AG10803 (cell line): ENCODE measurements around the gene TLR9.

Source experiments
- DNase-seq: peaks from one replicate; pipeline ENCODE4 v3.0.0; 2010; ENCODE audit warnings: low read depth
- H3K4me3 ChIP-seq: 2 replicates; pipeline ENCODE4 v1.5.1; 2011; ENCODE audit warnings: mild to moderate bottlenecking, low read length, control low read depth
- TF ChIP-seq, protein P1 (sequence below): conservative IDR thresholded peaks from 2 replicates; pipeline ENCODE4 v1.5.1; 2011; ENCODE audit warnings: mild to moderate bottlenecking, low read length, control low read depth, inconsistent platforms

The TLR9 gene

DNA sequence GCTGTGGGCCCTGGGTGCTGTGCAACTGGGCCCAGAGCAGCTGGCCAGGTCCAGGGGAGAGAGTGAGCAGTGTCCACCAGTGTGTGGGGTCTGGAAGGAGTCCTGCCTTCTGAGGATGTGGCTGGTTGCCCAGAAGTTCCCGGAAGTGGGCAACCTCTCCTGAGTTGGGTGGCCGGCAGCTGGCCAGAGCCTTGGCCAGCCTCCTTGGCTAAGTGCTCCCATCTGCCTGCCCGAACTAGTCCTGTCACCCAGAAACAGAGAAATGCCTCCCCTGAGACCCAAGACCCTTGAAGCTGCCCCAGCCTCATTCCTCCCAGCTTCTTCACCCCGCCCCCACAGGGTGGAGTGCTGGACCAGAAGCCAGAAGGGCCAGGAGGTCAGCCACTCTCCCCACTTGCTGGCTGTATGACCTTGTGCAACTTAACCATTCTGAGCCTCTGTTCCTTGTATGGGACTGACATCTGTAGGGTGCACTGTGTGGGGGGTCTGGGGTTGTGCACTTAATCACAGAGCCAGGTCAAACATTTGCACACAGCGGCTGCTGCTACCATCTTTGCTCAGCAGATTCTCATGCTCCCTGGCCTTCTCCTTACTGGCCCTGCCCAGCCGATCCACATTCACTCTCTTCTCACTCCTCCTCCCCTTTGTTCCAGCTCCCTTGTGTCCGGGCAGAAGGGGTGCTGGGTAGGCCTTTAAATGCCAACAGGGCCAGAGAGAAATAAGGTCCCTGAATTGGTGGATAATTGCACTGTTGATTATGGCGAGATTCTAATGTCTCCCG lies 35.0 kb downstream of the TLR9 start:
- peak; percentile 88 for DNase-seq
- TF ChIP-seq, protein P1, sequence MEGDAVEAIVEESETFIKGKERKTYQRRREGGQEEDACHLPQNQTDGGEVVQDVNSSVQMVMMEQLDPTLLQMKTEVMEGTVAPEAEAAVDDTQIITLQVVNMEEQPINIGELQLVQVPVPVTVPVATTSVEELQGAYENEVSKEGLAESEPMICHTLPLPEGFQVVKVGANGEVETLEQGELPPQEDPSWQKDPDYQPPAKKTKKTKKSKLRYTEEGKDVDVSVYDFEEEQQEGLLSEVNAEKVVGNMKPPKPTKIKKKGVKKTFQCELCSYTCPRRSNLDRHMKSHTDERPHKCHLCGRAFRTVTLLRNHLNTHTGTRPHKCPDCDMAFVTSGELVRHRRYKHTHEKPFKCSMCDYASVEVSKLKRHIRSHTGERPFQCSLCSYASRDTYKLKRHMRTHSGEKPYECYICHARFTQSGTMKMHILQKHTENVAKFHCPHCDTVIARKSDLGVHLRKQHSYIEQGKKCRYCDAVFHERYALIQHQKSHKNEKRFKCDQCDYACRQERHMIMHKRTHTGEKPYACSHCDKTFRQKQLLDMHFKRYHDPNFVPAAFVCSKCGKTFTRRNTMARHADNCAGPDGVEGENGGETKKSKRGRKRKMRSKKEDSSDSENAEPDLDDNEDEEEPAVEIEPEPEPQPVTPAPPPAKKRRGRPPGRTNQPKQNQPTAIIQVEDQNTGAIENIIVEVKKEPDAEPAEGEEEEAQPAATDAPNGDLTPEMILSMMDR, result no peak
- no peak overlapping the region for H3K4me3 ChIP-seq

DNA sequence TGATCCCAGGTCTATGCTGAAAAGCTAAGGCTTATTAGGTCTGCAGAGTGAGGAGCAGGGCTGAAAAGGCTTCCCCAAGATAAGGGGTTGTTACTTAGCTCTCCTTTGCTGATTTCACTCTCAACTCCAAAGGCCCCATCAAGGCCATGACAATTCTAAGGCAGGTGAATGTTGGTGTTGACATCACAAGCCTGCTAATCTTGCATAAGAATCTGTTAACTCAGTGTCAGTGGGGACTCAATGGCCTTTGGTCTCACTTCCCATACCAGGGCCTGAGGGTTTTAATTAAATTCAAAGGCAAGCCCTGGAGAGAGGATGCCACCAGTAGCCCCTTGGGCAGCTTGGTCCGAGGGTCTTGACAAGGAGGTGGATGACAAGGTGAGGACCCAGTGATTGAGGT lies 36.9 kb downstream of the TLR9 start:
- TF ChIP-seq, protein P1, result no peak
- no peak overlapping the region for H3K4me3 ChIP-seq
- DNase-seq, result no peak

DNA sequence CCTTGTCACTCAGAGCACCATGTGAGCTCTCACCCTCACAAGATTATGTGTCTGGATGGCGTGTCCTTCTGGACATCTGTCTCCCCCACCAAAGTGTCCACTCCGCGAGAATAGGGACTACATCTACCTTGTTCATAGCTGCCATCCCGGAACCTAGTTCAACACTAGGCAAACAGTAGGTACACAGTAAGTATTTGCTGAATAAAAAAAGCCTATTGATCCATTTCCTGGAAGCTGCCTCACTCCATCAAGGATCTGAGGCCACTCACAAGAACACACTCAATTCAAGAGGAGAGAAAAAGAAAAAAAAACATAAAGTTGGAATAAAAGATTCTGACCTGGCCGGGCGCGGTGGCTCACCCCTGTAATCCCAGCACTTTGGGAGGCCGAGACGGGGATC lies 38.7 kb downstream of the TLR9 start:
- H3K4me3 ChIP-seq, result no peak overlapping the region
- TF ChIP-seq, protein P1, result no peak
- DNase-seq, result no peak

DNA sequence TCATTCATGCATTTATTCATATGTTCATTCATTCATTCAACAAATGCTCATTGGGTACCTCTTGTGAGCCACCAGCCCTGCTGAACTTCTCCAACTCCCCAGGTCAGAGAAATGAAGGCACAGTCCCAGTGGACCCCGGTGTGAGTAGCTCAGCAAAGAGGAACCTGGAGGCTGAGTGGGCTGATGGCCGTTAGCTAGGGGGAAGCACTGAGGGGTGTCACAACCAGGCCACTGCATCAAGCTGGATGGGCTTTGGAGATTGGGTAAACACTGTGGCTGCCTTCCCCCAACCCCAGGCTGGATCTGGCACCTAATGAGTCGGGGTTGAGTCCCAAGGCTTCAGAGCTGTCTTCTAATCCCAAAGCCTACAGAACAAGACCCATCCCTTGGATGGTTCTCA lies 39.6 kb downstream of the TLR9 start:
- TF ChIP-seq, protein P1, result no peak
- DNase-seq, result no peak
- no peak overlapping the region for H3K4me3 ChIP-seq

DNA sequence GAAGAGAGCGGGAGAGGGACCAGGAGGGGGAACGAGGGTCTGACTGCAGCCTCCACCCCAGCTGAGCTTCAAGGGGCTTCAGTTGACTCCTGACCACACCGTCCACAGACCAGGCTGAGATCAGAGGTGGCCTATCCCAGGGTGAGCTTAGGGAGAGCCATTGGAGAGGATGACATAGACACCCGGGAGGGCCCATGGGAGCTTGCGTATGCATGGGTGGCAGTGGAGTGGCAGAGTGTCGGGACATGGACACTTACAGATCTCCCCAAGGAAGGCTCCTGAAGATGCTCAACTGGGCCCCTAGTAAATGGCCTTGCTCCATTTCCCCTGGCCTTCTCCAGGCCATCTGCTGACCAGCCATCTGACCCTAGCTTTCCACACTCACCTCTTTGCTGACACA lies 40.1 kb downstream of the TLR9 start:
- TF ChIP-seq, protein P1, result no peak

DNA sequence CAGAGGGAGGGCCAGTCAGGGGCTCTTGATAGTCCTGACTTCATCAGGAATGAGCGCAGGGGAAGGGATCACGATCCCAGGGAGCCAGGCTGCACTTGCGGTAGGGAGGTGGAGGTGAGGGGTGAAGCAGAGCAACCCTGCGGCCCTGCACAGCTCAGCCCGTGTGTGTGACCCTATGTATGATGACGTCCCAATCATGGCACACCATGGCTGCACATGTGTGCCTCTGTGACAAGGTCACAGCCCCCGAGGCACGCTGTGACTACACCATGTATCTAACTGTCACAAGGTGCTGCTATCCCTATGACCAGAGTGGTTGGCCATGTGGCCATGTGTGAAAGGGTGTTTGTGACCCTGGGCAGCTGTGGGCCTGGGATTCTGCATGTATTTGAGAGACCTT lies 40.8 kb downstream of the TLR9 start:
- TF ChIP-seq, protein P1, result no peak
- no peak for DNase-seq
- H3K4me3 ChIP-seq, result no peak overlapping the region

More for the DNA sequence above, 40.1 kb downstream of the TLR9 start:
- no peak overlapping the region for H3K4me3 ChIP-seq
- DNase-seq, result no peak

DNA sequence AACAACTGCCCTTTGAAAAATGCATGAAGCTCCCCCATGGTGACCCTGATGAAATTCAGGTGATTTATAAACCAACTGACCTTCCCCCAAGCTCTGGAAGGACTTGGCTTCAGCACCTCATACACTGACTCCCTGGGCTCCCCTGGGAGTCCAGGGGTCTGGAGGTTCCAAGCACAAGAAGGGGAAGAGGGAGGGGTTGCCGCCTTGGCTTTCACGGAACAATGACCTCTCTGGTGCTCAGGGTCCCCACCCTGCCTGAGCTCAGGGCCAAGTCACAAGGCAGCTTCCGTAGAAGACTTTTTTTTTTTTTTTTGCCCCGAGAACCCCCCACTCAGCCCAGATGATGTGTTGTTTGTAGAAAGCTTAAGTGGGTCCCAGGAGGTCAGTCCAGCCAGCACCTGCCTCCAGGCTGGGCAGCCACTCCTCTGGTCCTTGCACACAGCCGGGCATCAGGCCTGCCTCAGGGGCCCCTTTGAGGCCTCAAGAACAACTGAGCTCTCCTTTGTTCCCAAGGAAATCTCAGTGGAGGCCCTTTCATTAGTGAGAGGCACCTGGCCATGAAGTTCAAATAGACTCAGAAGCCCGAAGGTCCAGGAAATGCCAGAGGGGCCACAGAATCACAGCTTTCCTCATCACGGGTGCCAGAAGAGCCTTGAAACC lies 41.5 kb downstream of the TLR9 start:
- DNase-seq, result no peak
- TF ChIP-seq, protein P1, result no peak
- H3K4me3 ChIP-seq, result no peak overlapping the region
